SK-N-SH treated with all-trans-retinoic acid at 6 μM for 48 hours (cell line): ENCODE results near the gene NFYC.

Experiments
- ATAC-seq: fragments of 200-7000 bp; cut with Tn5 transposase; 3 replicates; pipeline ENCODE4 v1.9.1; 2020; ENCODE audit warnings: mild to moderate bottlenecking, moderate library complexity
- ARNTL ChIP-seq: fragments of 450-650 bp; formaldehyde crosslinking; IDR thresholded peaks from 2 replicates; pipeline ENCODE4 v1.5.0; 2020; ENCODE audit warnings: low read depth, mild to moderate bottlenecking, moderate library complexity, borderline replicate concordance
- BACH2 ChIP-seq: fragments of 250-450 bp; sonication (Bioruptor Pico); IDR thresholded peaks from 2 replicates; pipeline ENCODE4 v1.9.0; 2021; ENCODE audit warnings: mild to moderate bottlenecking, borderline replicate concordance
- CSDC2 ChIP-seq: fragments of 250-450 bp; sonication (Bioruptor Pico); IDR thresholded peaks from 2 replicates; pipeline ENCODE4 v1.5.0; 2020; ENCODE audit warnings: mild to moderate bottlenecking, moderate library complexity
- ESRRG ChIP-seq: fragments of 250-450 bp; sonication (Bioruptor Pico); IDR thresholded peaks from 2 replicates; pipeline ENCODE4 v1.6.1; 2021; ENCODE audit warnings: mild to moderate bottlenecking
- GLIS3 ChIP-seq: fragments of 250-450 bp; sonication (Bioruptor Pico); IDR thresholded peaks from 2 replicates; pipeline ENCODE4 v1.5.0; 2020; ENCODE audit warnings: mild to moderate bottlenecking, moderate library complexity
- ISL1 ChIP-seq: fragments of 250-450 bp; sonication (Bioruptor Pico); IDR thresholded peaks from 2 replicates; pipeline ENCODE4 v2.1.2; 2022; ENCODE audit warnings: mild to moderate bottlenecking, moderate library complexity
- PATZ1 ChIP-seq: fragments of 250-450 bp; sonication (Bioruptor Pico); IDR thresholded peaks from 2 replicates; pipeline ENCODE4 v1.8.0; 2020; ENCODE audit warnings: mild to moderate bottlenecking, moderate library complexity, borderline replicate concordance
- POU6F1 ChIP-seq: fragments of 250-450 bp; sonication (Bioruptor Pico); IDR thresholded peaks from 2 replicates; pipeline ENCODE4 v1.8.0; 2021; ENCODE audit warnings: low read depth, mild to moderate bottlenecking, moderate library complexity, borderline replicate concordance
- PPARA ChIP-seq: fragments of 250-450 bp; sonication (Bioruptor Pico); IDR thresholded peaks from 2 replicates; pipeline ENCODE4 v1.5.0; 2020; ENCODE audit warnings: mild to moderate bottlenecking, borderline replicate concordance
- RARB ChIP-seq: fragments of 250-450 bp; sonication (Bioruptor Pico); IDR thresholded peaks from 2 replicates; pipeline ENCODE4 v1.8.0; 2021; ENCODE audit warnings: mild to moderate bottlenecking, moderate library complexity
- SNAI2 ChIP-seq: fragments of 250-450 bp; sonication (Bioruptor Pico); IDR thresholded peaks from 2 replicates; pipeline ENCODE4 v1.5.0; 2020; ENCODE audit warnings: mild to moderate bottlenecking, moderate library complexity
- TCF4 ChIP-seq: fragments of 250-450 bp; sonication (Bioruptor Pico); IDR thresholded peaks from 2 replicates; pipeline ENCODE4 v1.8.0; 2021; ENCODE audit warnings: mild to moderate bottlenecking, moderate library complexity, borderline replicate concordance
- TOX ChIP-seq: fragments of 250-450 bp; sonication (Bioruptor Pico); IDR thresholded peaks from 2 replicates; pipeline ENCODE4 v1.8.0; 2021; ENCODE audit warnings: mild to moderate bottlenecking, moderate library complexity, borderline replicate concordance
- ZC3H10 ChIP-seq: fragments of 250-450 bp; sonication (Bioruptor Pico); IDR thresholded peaks from 2 replicates; pipeline ENCODE4 v1.5.1; 2021; ENCODE audit warnings: mild to moderate bottlenecking, moderate library complexity
- ZFP30 ChIP-seq: fragments of 450-650 bp; formaldehyde crosslinking; IDR thresholded peaks from 2 replicates; pipeline ENCODE4 v1.5.0; 2022; ENCODE audit warnings: mild to moderate bottlenecking, moderate library complexity
- ZNF565 ChIP-seq: fragments of 450-650 bp; formaldehyde crosslinking; conservative IDR thresholded peaks from 2 replicates; pipeline ENCODE4 v1.5.0; 2020; ENCODE audit warnings: low read depth, mild to moderate bottlenecking, moderate library complexity
- ZNF70 ChIP-seq: fragments of 450-650 bp; formaldehyde crosslinking; IDR thresholded peaks from 2 replicates; pipeline ENCODE4 v1.5.0; 2020; ENCODE audit warnings: mild to moderate bottlenecking, moderate library complexity
- TF ChIP-seq, protein P1 (sequence below): fragments of 250-450 bp; sonication (Bioruptor Pico); IDR thresholded peaks from 2 replicates; pipeline ENCODE4 v1.5.0; 2020; ENCODE audit warnings: mild to moderate bottlenecking, moderate library complexity

The NFYC gene

DNA sequence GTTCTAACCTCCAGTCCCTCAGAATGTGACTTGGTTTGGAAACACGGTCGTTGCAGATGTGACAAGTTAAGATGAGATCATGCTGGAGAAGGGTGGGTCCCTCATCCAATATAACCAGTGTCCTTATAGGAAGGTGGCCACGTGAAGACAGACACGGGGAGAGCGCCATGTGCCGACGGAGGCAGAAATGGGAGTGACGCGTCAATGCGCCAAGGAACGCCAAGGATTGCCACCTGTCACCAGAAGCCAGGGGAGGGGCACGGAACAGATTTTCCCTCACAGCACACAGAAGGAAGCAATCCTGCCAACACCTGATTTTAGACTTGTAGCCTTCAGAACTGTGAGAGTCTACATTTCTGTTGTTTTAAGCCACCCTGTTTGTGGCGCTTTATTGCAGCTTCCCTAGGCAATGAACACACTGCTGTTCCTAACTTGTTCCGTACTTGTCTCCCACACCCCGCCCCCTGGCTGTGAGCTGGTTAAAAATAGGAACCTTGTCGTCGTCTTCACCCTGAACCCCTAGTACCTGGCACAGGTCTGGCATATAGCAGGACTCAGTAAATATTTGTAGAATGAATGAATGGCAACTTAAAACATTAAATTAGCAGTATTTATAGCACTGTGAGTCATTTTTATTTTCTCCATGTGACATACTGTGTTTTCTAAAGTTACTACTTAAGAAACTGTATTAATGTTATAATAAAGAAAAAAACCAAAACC is 40.2 kb upstream of the NFYC start (continued):
- TF ChIP-seq, protein P1, sequence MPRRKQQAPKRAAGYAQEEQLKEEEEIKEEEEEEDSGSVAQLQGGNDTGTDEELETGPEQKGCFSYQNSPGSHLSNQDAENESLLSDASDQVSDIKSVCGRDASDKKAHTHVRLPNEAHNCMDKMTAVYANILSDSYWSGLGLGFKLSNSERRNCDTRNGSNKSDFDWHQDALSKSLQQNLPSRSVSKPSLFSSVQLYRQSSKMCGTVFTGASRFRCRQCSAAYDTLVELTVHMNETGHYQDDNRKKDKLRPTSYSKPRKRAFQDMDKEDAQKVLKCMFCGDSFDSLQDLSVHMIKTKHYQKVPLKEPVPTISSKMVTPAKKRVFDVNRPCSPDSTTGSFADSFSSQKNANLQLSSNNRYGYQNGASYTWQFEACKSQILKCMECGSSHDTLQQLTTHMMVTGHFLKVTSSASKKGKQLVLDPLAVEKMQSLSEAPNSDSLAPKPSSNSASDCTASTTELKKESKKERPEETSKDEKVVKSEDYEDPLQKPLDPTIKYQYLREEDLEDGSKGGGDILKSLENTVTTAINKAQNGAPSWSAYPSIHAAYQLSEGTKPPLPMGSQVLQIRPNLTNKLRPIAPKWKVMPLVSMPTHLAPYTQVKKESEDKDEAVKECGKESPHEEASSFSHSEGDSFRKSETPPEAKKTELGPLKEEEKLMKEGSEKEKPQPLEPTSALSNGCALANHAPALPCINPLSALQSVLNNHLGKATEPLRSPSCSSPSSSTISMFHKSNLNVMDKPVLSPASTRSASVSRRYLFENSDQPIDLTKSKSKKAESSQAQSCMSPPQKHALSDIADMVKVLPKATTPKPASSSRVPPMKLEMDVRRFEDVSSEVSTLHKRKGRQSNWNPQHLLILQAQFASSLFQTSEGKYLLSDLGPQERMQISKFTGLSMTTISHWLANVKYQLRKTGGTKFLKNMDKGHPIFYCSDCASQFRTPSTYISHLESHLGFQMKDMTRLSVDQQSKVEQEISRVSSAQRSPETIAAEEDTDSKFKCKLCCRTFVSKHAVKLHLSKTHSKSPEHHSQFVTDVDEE (CRISPR knock-in tag) = no peak
- no peak for TF ChIP-seq ISL1 (CRISPR knock-in tag)

DNA sequence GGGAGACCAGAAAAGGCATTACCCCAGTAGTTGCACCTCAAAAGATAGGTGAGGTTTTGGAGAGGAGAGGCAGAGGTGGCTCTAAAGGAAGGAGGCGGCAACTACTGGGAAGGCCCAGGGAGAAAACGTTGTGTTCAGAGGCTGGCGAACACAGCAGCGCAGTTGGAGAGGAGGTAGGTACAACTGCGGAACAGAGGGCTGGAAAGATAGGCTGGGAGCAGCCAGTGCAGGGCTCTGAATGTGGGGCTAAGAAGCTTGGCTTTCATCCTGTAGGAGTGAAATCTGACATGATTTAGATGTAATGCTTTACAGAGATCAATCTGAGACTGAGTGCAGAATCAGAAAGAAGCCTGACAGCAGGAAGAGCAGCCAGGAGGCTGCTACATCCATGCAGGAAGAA is 39.0 kb upstream of the NFYC start:
- TF ChIP-seq PATZ1 (CRISPR knock-in tag) (no peak), RARB (no peak), TCF4 (CRISPR knock-in tag) (no peak), CSDC2 (CRISPR knock-in tag) (no peak), GLIS3 (CRISPR knock-in tag) (no peak), ARNTL (CRISPR knock-in tag) (no peak), ZNF70 (CRISPR knock-in tag) (no peak)
- ATAC-seq = no peak

GRCh38 chr1:40652979-40653378 is 38.5 kb upstream of the NFYC start:
- no peak for ATAC-seq
- TF ChIP-seq PATZ1 (CRISPR knock-in tag) (no peak), RARB (no peak), POU6F1 (CRISPR knock-in tag) (no peak), ZC3H10 (CRISPR knock-in tag) (no peak), CSDC2 (CRISPR knock-in tag) (no peak), TCF4 (CRISPR knock-in tag) (no peak), GLIS3 (CRISPR knock-in tag) (no peak), ZNF70 (CRISPR knock-in tag) (no peak), SNAI2 (CRISPR knock-in tag) (no peak), BACH2 (no peak), ZNF565 (CRISPR knock-in tag) (no peak)

DNA sequence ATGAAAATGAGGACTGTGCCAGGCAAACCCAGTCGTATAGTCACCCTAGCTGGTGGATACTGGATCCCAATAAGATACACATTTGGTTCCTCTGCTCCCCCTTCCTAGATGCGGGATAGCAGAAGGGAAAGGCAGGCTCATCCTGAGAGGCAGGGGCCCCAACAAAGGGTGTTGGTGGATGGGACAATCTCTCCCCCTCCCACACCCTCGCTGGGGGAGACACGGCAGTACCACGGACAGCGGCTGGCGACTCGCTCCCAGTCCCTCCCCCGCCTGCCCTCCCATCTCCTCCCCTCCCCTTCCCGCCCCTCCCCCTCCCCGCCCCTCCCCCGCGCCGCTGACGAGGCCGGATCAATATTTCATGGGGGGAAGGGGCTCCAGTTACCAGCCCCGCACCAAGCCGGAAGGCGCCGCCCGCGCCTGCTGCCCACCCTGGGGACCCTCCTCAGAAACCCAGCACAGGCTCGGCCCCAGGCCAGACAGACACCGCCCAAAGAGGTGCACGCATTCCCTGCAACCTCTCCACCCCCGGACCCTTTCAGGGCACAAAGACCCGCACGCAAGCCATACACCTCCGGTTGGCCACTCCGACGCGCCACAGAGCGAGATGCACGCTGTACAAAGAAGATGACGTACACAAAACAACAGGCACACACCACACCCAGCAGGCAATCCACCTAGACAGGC is 37.5 kb upstream of the NFYC start:
- ATAC-seq = no peak

GRCh38 chr1:40657046-40657445 is 34.5 kb upstream of the NFYC start:
- no peak for ATAC-seq
- TF ChIP-seq TOX (CRISPR knock-in tag) (no peak), CSDC2 (CRISPR knock-in tag) (no peak), RARB (no peak), POU6F1 (CRISPR knock-in tag) (no peak), PATZ1 (CRISPR knock-in tag) (no peak), ZFP30 (CRISPR knock-in tag) (no peak), PPARA (CRISPR knock-in tag) (no peak), ZC3H10 (CRISPR knock-in tag) (no peak), BACH2 (no peak), ZNF565 (CRISPR knock-in tag) (no peak), TCF4 (CRISPR knock-in tag) (no peak), SNAI2 (CRISPR knock-in tag) (no peak)

More for the DNA sequence above, 37.5 kb upstream of the NFYC start:
- TF ChIP-seq ESRRG (CRISPR knock-in tag) = no peak
